Gastrocnemius medialis (tissue), 4 donors: ENCODE data around the gene PLPP7. TPM values are rescaled to one million over a fixed set of nuclear protein-coding genes. Genes with fewer than 3 reads are reported as not detected.

ENCODE experiments used
- ATAC-seq, 2 donors: fragments of 150-250 bp; one replicate each; pipeline ENCODE4 v1.9.1; 2016
- DNase-seq, 2 donors: peaks; one replicate each; pipeline ENCODE4 v3.0.0-alpha.2; 2019
- H3K27ac ChIP-seq, 4 donors: fragments of 200-600 bp; sonication (generic); 1 replicate in 1 of 4; 2 replicates in 3 of 4; pipeline ENCODE4 v1.5.1; 2016 to 2018; ENCODE audit warnings: mild to moderate bottlenecking in 2 of 4, moderate library complexity in 1 of 4
- H3K27me3 ChIP-seq, 3 donors: fragments of 200-600 bp; sonication (generic) in 2 of 3; 1 replicate in 1 of 3; 2 replicates in 2 of 3; pipeline versions ENCODE4 v1.5.1 to v1.6.0; 2016 to 2019; ENCODE audit warnings: mild to moderate bottlenecking in 1 of 3, moderate library complexity in 1 of 3
- H3K36me3 ChIP-seq, 2 donors: fragments of 200-600 bp; sonication (generic) in 1 of 2; one replicate each; pipeline ENCODE4 v1.5.1; 2017 to 2018
- H3K4me1 ChIP-seq, 2 donors: fragments of 200-600 bp; sonication (generic) in 1 of 2; one replicate each; pipeline ENCODE4 v1.5.1; 2016 to 2017; ENCODE audit warnings: mild to moderate bottlenecking in 2 of 2
- H3K4me3 ChIP-seq, 4 donors: fragments of 200-600 bp; sonication (generic) in 3 of 4; 1 replicate in 1 of 4; 2 replicates in 3 of 4; pipeline ENCODE4 v1.5.1; 2016 to 2019; ENCODE audit warnings: mild to moderate bottlenecking in 2 of 4
- H3K9me3 ChIP-seq, 3 donors: fragments of 200-600 bp; sonication (generic) in 2 of 3; 1 replicate in 1 of 3; 2 replicates in 2 of 3; pipeline ENCODE4 v1.5.1; 2016 to 2019
- CTCF ChIP-seq, 5 experiments: fragments of 450-650 bp in 3 of 5; fragments of 200-600 bp in 2 of 5; sonication (generic) in 2 of 5; IDR thresholded peaks in 4 of 5; conservative IDR thresholded peaks in 1 of 5; 1 replicate in 4 of 5; 2 replicates in 1 of 5; pipeline ENCODE4 v1.5.1; 2016 to 2019; ENCODE audit warnings: antibody characterized with exemption in 5 of 5, mild to moderate bottlenecking in 3 of 5, moderate library complexity in 3 of 5
- POLR2A ChIP-seq, 2 donors: fragments of 450-650 bp; IDR thresholded peaks; one replicate each; pipeline ENCODE4 v1.6.1; 2017; ENCODE audit warnings: antibody characterized with exemption in 2 of 2, mild to moderate bottlenecking in 2 of 2, moderate library complexity in 2 of 2
- in situ Hi-C, 4 donors: fragments of 200-750 bp; cut with MboI; loops; one replicate each; pipeline versions ENCODE4 v1.15.0 to v1.8.0; 2017; ENCODE audit warnings: low sequenced_read_pairs in 4 of 4
- intact Hi-C: fragments of 100-400 bp; cut with DNase I; formaldehyde crosslinking; loops from one replicate; pipeline ENCODE4 v1.15.1; 2023; ENCODE audit warnings: low total_unique reads
- total RNA-seq, 4 donors: library from RNA; depleted of rRNA; stranded (reverse); fragments of >200 nt; gene quantifications; one replicate each; pipeline versions ENCODE4 v1.1.0 to v1.2.3, GENCODE V29; 2016

PLPP7 gene
- total RNA-seq, 4 donors from 2014 or later: 110 to 395 (median 184) TPM

- peak overlapping the region; percentile 83 to 100 (median 98) for H3K27ac ChIP-seq
Observed at GRCh38 chr9:131278702-131279111, 10.8 kb upstream of the PLPP7 start.

GRCh38 chr9:131279196-131279862, 10.2 kb upstream of the PLPP7 start:
- intact Hi-C loops (no loop called here), in situ Hi-C loops (no loop called here)
- no peaks in the 10 kb centered on the region for H3K27me3 ChIP-seq
- no peak for DNase-seq
- no peak overlapping the region for H3K4me3 ChIP-seq
- no peak for ATAC-seq
- H3K36me3 ChIP-seq: no peaks in the 10 kb centered on the region
- peaks cover 41 to 43% of the 10 kb centered on the region in 2 donors for H3K4me1 ChIP-seq
- H3K27ac ChIP-seq: peak overlapping the region; percentile 83 to 100 (median 98)
- H3K9me3 ChIP-seq: no peaks in the 10 kb centered on the region
- TF ChIP-seq CTCF (IDR thresholded peaks at IDR 0.05 in 4 of 5, conservative IDR thresholded peaks at IDR 0.05 in 1 of 5) (no peak), POLR2A (IDR thresholded peaks at IDR 0.05) (no peak)

More at GRCh38 chr9:131278702-131279111, 10.8 kb upstream of the PLPP7 start:
- Histone ChIP-seq H3K27me3 (no peaks in the 10 kb centered on the region), H3K4me3 (no peak overlapping the region), H3K4me1 (peaks cover 42 to 45% of the 10 kb centered on the region in 2 donors), H3K36me3 (no peaks in the 10 kb centered on the region), H3K9me3 (no peaks in the 10 kb centered on the region)
- TF ChIP-seq CTCF (IDR thresholded peaks at IDR 0.05 in 4 of 5, conservative IDR thresholded peaks at IDR 0.05 in 1 of 5): no peak
- TF ChIP-seq POLR2A (IDR thresholded peaks at IDR 0.05): peak in 1 of 2 donors; percentile 6
- no peak for DNase-seq
- intact Hi-C loops (no loop called here), in situ Hi-C loops (no loop called here)
- no peak for ATAC-seq

GRCh38 chr9:131279863-131280570, 9.5 kb upstream of the PLPP7 start:
- peaks cover 35 to 41% of the 10 kb centered on the region in 2 donors for H3K4me1 ChIP-seq
- H3K27ac ChIP-seq: peak overlapping the region; percentile 83 to 100 (median 98)
- TF ChIP-seq POLR2A (IDR thresholded peaks at IDR 0.05) (no peak), CTCF (IDR thresholded peaks at IDR 0.05 in 4 of 5, conservative IDR thresholded peaks at IDR 0.05 in 1 of 5) (no peak)
- H3K4me3 ChIP-seq: no peak overlapping the region
- no peaks in the 10 kb centered on the region for H3K9me3 ChIP-seq
- intact Hi-C loops: loop anchor here (5.0 kb wide), 1 partner anchor 52 kb away; no protein-coding TSS in a partner anchor
- no peaks in the 10 kb centered on the region for H3K27me3 ChIP-seq
- in situ Hi-C loops: no loop called here
- no peaks in the 10 kb centered on the region for H3K36me3 ChIP-seq
- DNase-seq (no peak), ATAC-seq (no peak)

- DNase-seq (no peak), ATAC-seq (no peak)
- peak overlapping the region; percentile 96 to 100 (median 98) for H3K27ac ChIP-seq
Observed at GRCh38 chr9:131280660-131281059, 8.9 kb upstream of the PLPP7 start.

More at GRCh38 chr9:131280660-131281059, 8.9 kb upstream of the PLPP7 start:
- Histone ChIP-seq H3K36me3 (no peaks in the 10 kb centered on the region), H3K4me3 (no peak overlapping the region), H3K27me3 (no peaks in the 10 kb centered on the region), H3K4me1 (peaks cover 28 to 36% of the 10 kb centered on the region in 2 donors), H3K9me3 (no peaks in the 10 kb centered on the region)
- intact Hi-C loops: loop anchor here (5.0 kb wide), 1 partner anchor 52 kb away; no protein-coding TSS in a partner anchor
- in situ Hi-C loops: no loop called here
- TF ChIP-seq POLR2A (IDR thresholded peaks at IDR 0.05) (no peak), CTCF (IDR thresholded peaks at IDR 0.05 in 4 of 5, conservative IDR thresholded peaks at IDR 0.05 in 1 of 5) (no peak)
